ENCODE results near the gene IL21R.
A peak's percentile ranks its signal among the peaks of the same experiment; 100 is the strongest.

IL21R gene

DNA sequence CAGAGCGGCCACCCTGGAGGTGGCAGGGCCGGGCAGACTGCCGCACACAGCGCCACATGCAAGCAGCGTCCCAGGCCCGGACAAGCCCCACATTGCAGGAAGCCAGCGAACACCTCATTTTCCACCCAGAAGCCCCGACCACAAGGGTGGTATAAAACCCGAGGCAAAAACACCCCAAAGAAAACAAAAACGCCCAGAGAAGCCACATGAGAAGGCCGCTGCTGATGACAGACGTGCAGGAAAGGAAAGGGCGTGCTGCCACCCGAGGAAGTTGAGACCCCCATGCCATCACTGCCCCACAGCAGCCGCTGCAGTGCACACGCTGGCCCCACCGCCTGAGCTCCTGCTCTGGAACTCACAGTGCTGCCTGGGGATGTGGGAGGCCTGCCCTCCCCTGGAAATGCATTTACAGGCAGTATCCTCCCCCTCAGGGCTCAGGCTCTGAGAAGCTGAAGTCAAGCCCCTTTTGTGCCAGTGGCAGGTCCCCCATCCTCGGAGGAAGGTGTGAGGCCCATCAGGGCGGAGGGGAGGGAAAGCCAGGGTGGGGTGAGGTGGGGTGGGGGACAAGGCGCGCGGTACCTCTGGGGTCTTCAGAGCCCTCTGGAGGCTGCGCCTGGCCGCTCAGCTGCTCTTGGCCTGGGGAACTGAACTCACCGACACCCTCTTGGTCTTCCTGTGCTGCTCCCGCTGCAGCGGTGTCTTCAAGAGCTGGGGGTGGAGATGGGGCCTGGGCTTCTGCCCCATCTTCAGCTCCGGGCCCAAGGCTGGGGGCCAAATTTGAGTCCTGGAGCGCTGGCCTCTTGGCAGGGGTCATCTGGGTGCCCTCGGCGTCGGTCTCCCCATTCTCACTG, 62.0 kb downstream of the IL21R start:
- DNase-seq (ENCODE audit: extremely low read depth, low read depth): no peak
- TF ChIP-seq CTCF (IDR thresholded peaks at IDR 0.05; ENCODE audit: low read depth, low read length, missing control alignments): no peak
- H3K4me3 ChIP-seq (replicated peaks; ENCODE audit: low read depth, low read length): no peak overlapping the region

- no peak for DNase-seq (ENCODE audit: extremely low read depth, low read depth)
- TF ChIP-seq CTCF (IDR thresholded peaks at IDR 0.05; ENCODE audit: low read depth, low read length, missing control alignments): no peak
- H3K4me3 ChIP-seq (replicated peaks; ENCODE audit: low read depth, low read length): no peak overlapping the region
These were observed 62.9 kb downstream of the IL21R start for GRCh38 chr16:27464626-27465482.

GRCh38 chr16:27465483-27465879, 63.5 kb downstream of the IL21R start:
- no peak overlapping the region for H3K4me3 ChIP-seq (replicated peaks; ENCODE audit: low read depth, low read length)
- no peak for DNase-seq (ENCODE audit: extremely low read depth, low read depth)

DNA sequence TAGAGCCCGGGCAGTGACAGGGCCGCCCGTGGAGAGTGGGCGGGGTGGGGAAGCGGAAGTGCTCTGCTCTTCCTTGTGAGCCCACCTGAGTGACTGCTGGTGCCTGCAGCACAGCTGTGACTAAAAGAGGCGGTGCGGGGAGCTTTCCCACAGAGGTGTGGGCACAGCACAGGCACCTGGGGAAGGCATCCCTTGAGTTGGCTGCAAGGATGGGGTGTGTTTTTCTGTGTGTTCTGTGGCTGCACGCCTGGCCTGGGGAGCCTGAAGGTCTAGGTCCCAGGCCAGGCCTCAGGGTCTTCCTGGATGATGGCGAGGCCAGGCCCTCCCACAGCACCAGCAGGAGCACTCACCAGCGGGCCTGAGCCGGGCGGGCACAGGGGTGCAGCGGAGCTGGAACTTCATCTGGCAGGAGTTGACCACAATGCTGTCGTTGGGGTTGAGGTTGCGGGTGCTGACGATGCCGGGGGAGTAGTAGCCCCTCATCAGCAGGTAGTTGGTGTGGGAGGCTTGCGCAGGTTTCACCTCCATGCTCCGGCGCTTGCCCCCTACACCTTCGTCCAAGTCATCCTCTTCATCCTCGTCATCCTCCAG, 67.1 kb downstream of the IL21R start:
- no peak overlapping the region for H3K4me3 ChIP-seq (replicated peaks; ENCODE audit: low read depth, low read length)
- DNase-seq (ENCODE audit: extremely low read depth, low read depth): no peak
- no peak for TF ChIP-seq CTCF (IDR thresholded peaks at IDR 0.05; ENCODE audit: low read depth, low read length, missing control alignments)

More at GRCh38 chr16:27465483-27465879, 63.5 kb downstream of the IL21R start:
- TF ChIP-seq CTCF (IDR thresholded peaks at IDR 0.05; ENCODE audit: low read depth, low read length, missing control alignments): no peak

- no peak overlapping the region for H3K4me3 ChIP-seq (replicated peaks; ENCODE audit: low read depth, low read length)
- TF ChIP-seq CTCF (IDR thresholded peaks at IDR 0.05; ENCODE audit: low read depth, low read length, missing control alignments): no peak
- DNase-seq (ENCODE audit: extremely low read depth, low read depth): peak; percentile 44
These were observed 68.8 kb downstream of the IL21R start for GRCh38 chr16:27470567-27471431.

GRCh38 chr16:27471661-27472060, 69.7 kb downstream of the IL21R start:
- H3K4me3 ChIP-seq (replicated peaks; ENCODE audit: low read depth, low read length): no peak overlapping the region
- no peak for TF ChIP-seq CTCF (IDR thresholded peaks at IDR 0.05; ENCODE audit: low read depth, low read length, missing control alignments)
- DNase-seq (ENCODE audit: extremely low read depth, low read depth): no peak

All from HFF-Myc (cell line).